Liver (tissue), 9 donors: Measurements from ENCODE around the gene R3HCC1L. TPM values are rescaled to one million over a fixed set of nuclear protein-coding genes. Genes with fewer than 3 reads are reported as not detected.

Experiments
- DNase-seq: peaks from one replicate; pipeline ENCODE4 v3.0.0-alpha.2; 2017; ENCODE audit warnings: low spot score
- H3K27ac ChIP-seq, 2 donors: one replicate each; pipeline ENCODE4 v1.7.0; 2013; ENCODE audit warnings: inconsistent platforms in 2 of 2, low read length in 2 of 2, control low read depth in 1 of 2, low read depth in 1 of 2, mild to moderate bottlenecking in 1 of 2
- H3K27me3 ChIP-seq, 4 donors: one replicate each; pipeline versions ENCODE4 v1.6.1 to v1.7.0; 2013; ENCODE audit warnings: low read length in 3 of 4, inconsistent platforms in 1 of 4, mild to moderate bottlenecking in 1 of 4, moderate library complexity in 1 of 4; ENCODE audit not compliant: control insufficient read depth in 4 of 4, insufficient read depth in 4 of 4
- H3K36me3 ChIP-seq, 4 donors: one replicate each; pipeline versions ENCODE4 v1.6.1 to v1.7.0; 2013; ENCODE audit warnings: low read length in 3 of 4, mild to moderate bottlenecking in 3 of 4, low read depth in 1 of 4, moderate library complexity in 1 of 4; ENCODE audit not compliant: control insufficient read depth in 4 of 4, insufficient read depth in 3 of 4
- H3K4me1 ChIP-seq, 4 donors: one replicate each; pipeline versions ENCODE4 v1.6.1 to v1.7.0; 2013; ENCODE audit warnings: low read length in 3 of 4, mild to moderate bottlenecking in 3 of 4, moderate library complexity in 1 of 4; ENCODE audit not compliant: control insufficient read depth in 4 of 4, insufficient read depth in 4 of 4
- H3K4me3 ChIP-seq, 3 donors: one replicate each; pipeline versions ENCODE4 v1.6.1 to v1.7.0; 2013; ENCODE audit warnings: low read length in 3 of 3, control low read depth in 1 of 3, low read depth in 1 of 3, mild to moderate bottlenecking in 1 of 3
- H3K9ac ChIP-seq, 2 donors: one replicate each; pipeline ENCODE4 v1.7.0; 2013; ENCODE audit warnings: low read length in 2 of 2, mild to moderate bottlenecking in 2 of 2, moderate library complexity in 2 of 2, control low read depth in 1 of 2, low read depth in 1 of 2
- H3K9me3 ChIP-seq, 4 donors: one replicate each; pipeline versions ENCODE4 v1.6.1 to v1.7.0; 2013; ENCODE audit warnings: low read length in 3 of 4; ENCODE audit not compliant: control insufficient read depth in 4 of 4
- CTCF ChIP-seq: fragments of 150-350 bp; IDR thresholded peaks from 2 replicates; pipeline ENCODE4 v1.5.1; 2017; ENCODE audit warnings: improper control_type of control experiment, low read depth, low read length; ENCODE audit not compliant: missing input control
- EGR1 ChIP-seq, 2 donors: IDR thresholded peaks; 2 replicates each; pipeline ENCODE4 v1.6.1; 2016 to 2018; ENCODE audit warnings: antibody characterized with exemption in 2 of 2, low read depth in 2 of 2
- FOXA1 ChIP-seq: IDR thresholded peaks from 2 replicates; pipeline ENCODE4 v1.6.1; 2016; ENCODE audit warnings: antibody characterized with exemption
- FOXA2 ChIP-seq: IDR thresholded peaks from 2 replicates; pipeline ENCODE4 v1.6.1; 2016; ENCODE audit warnings: antibody characterized with exemption
- HNF4A ChIP-seq, 2 donors: conservative IDR thresholded peaks; 2 replicates each; pipeline ENCODE4 v1.6.1; 2016; ENCODE audit warnings: antibody characterized with exemption in 2 of 2, mild to moderate bottlenecking in 2 of 2
- HNF4G ChIP-seq: IDR thresholded peaks from 2 replicates; pipeline ENCODE4 v1.6.1; 2016; ENCODE audit warnings: antibody characterized with exemption
- JUND ChIP-seq, 2 donors: IDR thresholded peaks; 2 replicates each; pipeline ENCODE4 v1.6.1; 2016; ENCODE audit warnings: antibody characterized with exemption in 2 of 2
- MAX ChIP-seq: IDR thresholded peaks from 2 replicates; pipeline ENCODE4 v1.6.1; 2016; ENCODE audit warnings: antibody characterized with exemption
- NR2F2 ChIP-seq: IDR thresholded peaks from 2 replicates; pipeline ENCODE4 v1.6.1; 2016; ENCODE audit warnings: antibody characterized with exemption
- RAD21 ChIP-seq, 2 donors: IDR thresholded peaks; 2 replicates each; pipeline ENCODE4 v1.6.1; 2016; ENCODE audit warnings: antibody characterized with exemption in 2 of 2, mild to moderate bottlenecking in 2 of 2
- RXRA ChIP-seq, 2 donors: IDR thresholded peaks; 2 replicates each; pipeline ENCODE4 v1.6.1; 2017 to 2018; ENCODE audit warnings: antibody characterized with exemption in 2 of 2, mild to moderate bottlenecking in 1 of 2
- TAF1 ChIP-seq: conservative IDR thresholded peaks from 2 replicates; pipeline ENCODE4 v1.6.1; 2016; ENCODE audit warnings: antibody characterized with exemption, mild to moderate bottlenecking
- YY1 ChIP-seq: IDR thresholded peaks from 2 replicates; pipeline ENCODE4 v1.6.1; 2016; ENCODE audit warnings: antibody characterized with exemption, mild to moderate bottlenecking
- WGBS: extraction: QIAGEN DNeasy Blood & Tissue Kit; methylation state at CpG from one replicate; pipeline ENCODE4 v1.1.7; 2013; 5-methylcytosine and 5-hydroxymethylcytosine counted together
- polyA plus RNA-seq, 2 donors: library from polyadenylated mRNA; stranded (reverse) in 1 of 2; unstranded in 1 of 2; fragments of 200-250 nt in 1 of 2; fragments of >200 nt in 1 of 2; fragmentation: Nextera tagmentation in 1 of 2; extraction: Ambion mirVana in 1 of 2; gene quantifications; one replicate each; pipeline versions ENCODE4 v1.2.1 to v1.2.3, GENCODE V29; 2013 to 2015
- total RNA-seq, 2 donors: library from RNA; depleted of rRNA; stranded (reverse); fragments of >200 nt; gene quantifications; one replicate each; pipeline ENCODE4 v1.2.3, GENCODE V29; 2014
- TF ChIP-seq, protein P1 (sequence below): IDR thresholded peaks from 2 replicates; pipeline ENCODE4 v1.6.1; 2016; ENCODE audit warnings: antibody characterized with exemption
- TF ChIP-seq, protein P2 (sequence below): IDR thresholded peaks from 2 replicates; pipeline ENCODE4 v1.6.1; 2016; ENCODE audit warnings: antibody characterized with exemption, mild to moderate bottlenecking
- donor health status: healthy.
- donor health status: healthy.
- donor health status: healthy.
- donor health status: healthy.
- donor health status: healthy.

The R3HCC1L gene
- total and polyA plus RNA-seq, 4 donors, result 3.2 to 11.2 (median 7.4) TPM

DNA sequence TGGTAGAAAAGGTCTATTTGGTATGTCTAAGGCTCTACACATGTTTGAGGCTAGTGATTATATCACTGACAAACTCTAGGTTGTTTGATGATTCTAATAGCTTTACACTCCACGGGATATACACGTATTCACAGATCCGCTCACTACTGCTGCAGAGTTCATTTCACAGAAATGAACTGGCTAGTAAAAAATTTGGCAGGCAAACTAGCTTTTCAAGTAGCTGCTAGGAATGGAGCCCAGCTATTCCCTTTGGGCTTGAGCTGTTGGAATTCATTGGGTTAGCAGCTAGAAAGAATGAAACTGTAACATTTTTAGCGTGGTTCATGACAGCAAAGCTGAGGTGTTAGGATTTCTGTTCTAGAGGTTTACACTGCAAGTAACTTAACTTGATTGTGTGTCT, 37.6 kb downstream of the R3HCC1L start:
- peaks cover 0 to 9% (median 7%) of the 10 kb centered on the region in 4 donors for H3K36me3 ChIP-seq
- no peaks in the 10 kb centered on the region for H3K27me3 ChIP-seq
- H3K4me1 ChIP-seq, result peaks cover 0 to 3% (median 0%) of the 10 kb centered on the region in 4 donors
- no peak for DNase-seq
- H3K9ac ChIP-seq, result no peak overlapping the region
- H3K27ac ChIP-seq, result no peak overlapping the region
- H3K4me3 ChIP-seq, result no peak overlapping the region
- no peaks in the 10 kb centered on the region for H3K9me3 ChIP-seq
- TF ChIP-seq CTCF, result no peak
- no peak for TF ChIP-seq MAX
- no peak for TF ChIP-seq YY1
- TF ChIP-seq HNF4A (conservative IDR thresholded peaks at IDR 0.05), result no peak
- no peak for TF ChIP-seq RXRA (IDR thresholded peaks at IDR 0.05)
- no peak for TF ChIP-seq FOXA2
- no peak for TF ChIP-seq FOXA1
- TF ChIP-seq, protein P1, sequence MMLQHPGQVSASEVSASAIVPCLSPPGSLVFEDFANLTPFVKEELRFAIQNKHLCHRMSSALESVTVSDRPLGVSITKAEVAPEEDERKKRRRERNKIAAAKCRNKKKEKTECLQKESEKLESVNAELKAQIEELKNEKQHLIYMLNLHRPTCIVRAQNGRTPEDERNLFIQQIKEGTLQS, result no peak
- no peak for TF ChIP-seq EGR1 (IDR thresholded peaks at IDR 0.05; ENCODE audit: low read depth in 2 of 2)
- no peak for TF ChIP-seq JUND (IDR thresholded peaks at IDR 0.05)
- TF ChIP-seq NR2F2, result no peak
- TF ChIP-seq, protein P2, sequence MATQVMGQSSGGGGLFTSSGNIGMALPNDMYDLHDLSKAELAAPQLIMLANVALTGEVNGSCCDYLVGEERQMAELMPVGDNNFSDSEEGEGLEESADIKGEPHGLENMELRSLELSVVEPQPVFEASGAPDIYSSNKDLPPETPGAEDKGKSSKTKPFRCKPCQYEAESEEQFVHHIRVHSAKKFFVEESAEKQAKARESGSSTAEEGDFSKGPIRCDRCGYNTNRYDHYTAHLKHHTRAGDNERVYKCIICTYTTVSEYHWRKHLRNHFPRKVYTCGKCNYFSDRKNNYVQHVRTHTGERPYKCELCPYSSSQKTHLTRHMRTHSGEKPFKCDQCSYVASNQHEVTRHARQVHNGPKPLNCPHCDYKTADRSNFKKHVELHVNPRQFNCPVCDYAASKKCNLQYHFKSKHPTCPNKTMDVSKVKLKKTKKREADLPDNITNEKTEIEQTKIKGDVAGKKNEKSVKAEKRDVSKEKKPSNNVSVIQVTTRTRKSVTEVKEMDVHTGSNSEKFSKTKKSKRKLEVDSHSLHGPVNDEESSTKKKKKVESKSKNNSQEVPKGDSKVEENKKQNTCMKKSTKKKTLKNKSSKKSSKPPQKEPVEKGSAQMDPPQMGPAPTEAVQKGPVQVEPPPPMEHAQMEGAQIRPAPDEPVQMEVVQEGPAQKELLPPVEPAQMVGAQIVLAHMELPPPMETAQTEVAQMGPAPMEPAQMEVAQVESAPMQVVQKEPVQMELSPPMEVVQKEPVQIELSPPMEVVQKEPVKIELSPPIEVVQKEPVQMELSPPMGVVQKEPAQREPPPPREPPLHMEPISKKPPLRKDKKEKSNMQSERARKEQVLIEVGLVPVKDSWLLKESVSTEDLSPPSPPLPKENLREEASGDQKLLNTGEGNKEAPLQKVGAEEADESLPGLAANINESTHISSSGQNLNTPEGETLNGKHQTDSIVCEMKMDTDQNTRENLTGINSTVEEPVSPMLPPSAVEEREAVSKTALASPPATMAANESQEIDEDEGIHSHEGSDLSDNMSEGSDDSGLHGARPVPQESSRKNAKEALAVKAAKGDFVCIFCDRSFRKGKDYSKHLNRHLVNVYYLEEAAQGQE, result no peak
- no peak for TF ChIP-seq HNF4G
- TF ChIP-seq TAF1, result no peak
- WGBS, result 94% methylated on average over 4 of the region's 4 CpGs

DNA sequence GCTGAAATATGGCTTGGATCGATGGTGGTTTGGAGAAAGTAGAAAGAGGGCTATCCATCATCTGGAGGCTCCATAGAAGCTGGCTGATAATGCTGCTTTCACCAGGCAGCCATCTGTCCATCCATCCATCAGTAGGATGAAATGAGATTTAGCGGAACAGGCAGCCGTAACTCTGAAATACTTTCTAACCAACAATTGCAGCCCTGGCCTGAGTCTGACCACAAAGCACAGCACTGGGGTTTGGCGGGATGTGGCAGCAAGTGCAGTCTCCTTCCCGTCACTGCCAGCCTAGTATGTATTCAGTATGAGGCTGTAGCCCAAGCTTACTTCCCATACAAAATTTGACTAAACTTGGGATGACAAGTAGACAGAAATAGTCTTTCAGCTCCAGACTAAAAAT, 38.0 kb downstream of the R3HCC1L start:
- Histone ChIP-seq H3K27ac (no peak overlapping the region), H3K9me3 (no peaks in the 10 kb centered on the region), H3K27me3 (no peaks in the 10 kb centered on the region), H3K36me3 (peaks cover 0 to 8% (median 6%) of the 10 kb centered on the region in 4 donors), H3K9ac (no peak overlapping the region), H3K4me3 (no peak overlapping the region), H3K4me1 (peaks cover 0 to 3% (median 0%) of the 10 kb centered on the region in 4 donors)
- TF ChIP-seq RAD21 (IDR thresholded peaks at IDR 0.05) (no peak), RXRA (IDR thresholded peaks at IDR 0.05) (no peak)
- no peak for DNase-seq
- 94% methylated on average over 5 of the region's 5 CpGs for WGBS
